K562 (cell line): ENCODE measurements around the gene KLHDC10. TPM values are rescaled to one million over a fixed set of nuclear protein-coding genes. Genes with fewer than 3 reads are reported as not detected.

Experiments used
- ATAC-seq: fragments of 200-7000 bp; cut with Tn5 transposase; 3 replicates; pipeline ENCODE4 v1.9.1; 2020; ENCODE audit warnings: moderate library complexity
- BruUV-seq: library from RNA; stranded (reverse); fragments of 400-500 nt; replicated peaks from 2 replicates; lab custom pipeline; 2021; lab: Mats Ljungman, UMichigan
- CTCF ChIA-PET: fragments of 300-600 bp; formaldehyde crosslinking; extraction: SDS; loops from one replicate; lab custom pipeline; 2021; ENCODE audit warnings: low intra/inter-chr PET ratio; lab: Yijun Ruan, JAX
- POLR2A ChIA-PET: fragments of 300-600, 350-650 bp; sonication (Branson Sonifier 250); formaldehyde crosslinking; extraction: SDS; loops from one replicate; lab custom pipeline; 2021; ENCODE audit warnings: antibody characterized with exemption, inconsistent platforms; lab: Yijun Ruan, JAX
- DNase-seq, 4 experiments: peaks; one replicate each; pipeline versions ENCODE4 v3.0.0 to v3.0.0-alpha.2; 2011 to 2018; ENCODE audit warnings: low spot score in 3 of 4, mixed read lengths in 3 of 4; ENCODE audit errors: extremely low read depth in 1 of 4
- FAIRE-seq: peaks from 2 replicates; lab custom pipeline; 2011; peaks lifted over from hg19 to GRCh38; lab: Jason Lieb, UNC
- H2AFZ ChIP-seq: 2 replicates; pipeline ENCODE4 v1.6.0; 2011; ENCODE audit warnings: low read depth, low read length, control low read depth, inconsistent platforms
- H3K27ac ChIP-seq: fragments of 200-600 bp; 3 replicates; pipeline ENCODE4 v1.8.0; 2011; ENCODE audit warnings: low read depth, mild to moderate bottlenecking, control low read depth, inconsistent platforms, low read length, moderate library complexity, mixed read lengths; ENCODE audit errors: extremely low read depth
- H3K27me3 ChIP-seq, 2 experiments: fragments of 300-600 bp in 1 of 2; 2 replicates in 1 of 2; 3 replicates in 1 of 2; pipeline versions ENCODE4 v1.6.0 to v1.8.0; 2011; ENCODE audit warnings: inconsistent platforms in 2 of 2, low read length in 2 of 2, mild to moderate bottlenecking in 1 of 2, mixed read lengths in 1 of 2, moderate library complexity in 1 of 2; ENCODE audit not compliant: control insufficient read depth in 2 of 2, insufficient read depth in 2 of 2
- H3K36me3 ChIP-seq: fragments of 300-600 bp; 3 replicates; pipeline ENCODE4 v1.8.0; 2011; ENCODE audit warnings: mild to moderate bottlenecking, low read length, inconsistent platforms; ENCODE audit not compliant: control insufficient read depth, insufficient read depth
- H3K4me1 ChIP-seq, 2 experiments: fragments of 200-600 bp in 1 of 2; replicated peaks in 1 of 2; 2 replicates in 1 of 2; 3 replicates in 1 of 2; pipeline versions ENCODE4 v1.5.1 to v1.8.0; 2011; ENCODE audit warnings: inconsistent platforms in 2 of 2, low read length in 2 of 2, mild to moderate bottlenecking in 1 of 2, mixed read lengths in 1 of 2, moderate library complexity in 1 of 2; ENCODE audit not compliant: control insufficient read depth in 2 of 2, insufficient read depth in 2 of 2
- H3K4me2 ChIP-seq: 2 replicates; pipeline ENCODE4 v1.6.1; 2011; ENCODE audit warnings: low read length, control low read depth, inconsistent platforms, mixed read lengths; ENCODE audit not compliant: insufficient read depth
- H3K4me3 ChIP-seq: fragments of 200-600 bp; sonication (generic), shearing (Covaris generic); 2 replicates; pipeline ENCODE4 v1.5.1; 2016; ENCODE audit warnings: control low read depth, inconsistent platforms
- H3K79me2 ChIP-seq: fragments of 200-600 bp; 3 replicates; pipeline ENCODE4 v1.8.0; 2011; ENCODE audit warnings: low read length, inconsistent platforms; ENCODE audit not compliant: control insufficient read depth, insufficient read depth
- H3K9ac ChIP-seq, 2 experiments: 2 replicates each; pipeline versions ENCODE4 v1.6.0 to v1.6.1; 2011; ENCODE audit warnings: low read depth in 2 of 2, low read length in 2 of 2, control low read depth in 1 of 2, inconsistent platforms in 1 of 2, mild to moderate bottlenecking in 1 of 2, mixed read lengths in 1 of 2; ENCODE audit not compliant: insufficient read depth in 1 of 2
- H3K9me1 ChIP-seq: one replicate; pipeline ENCODE4 v1.6.0; 2011; ENCODE audit warnings: inconsistent platforms, mild to moderate bottlenecking, low read length, moderate library complexity; ENCODE audit not compliant: control insufficient read depth, insufficient read depth
- H3K9me3 ChIP-seq: replicated peaks from 2 replicates; pipeline ENCODE4 v1.5.1; 2011; ENCODE audit warnings: low read depth, low read length, inconsistent platforms; ENCODE audit not compliant: control insufficient read depth, insufficient read depth
- H4K20me1 ChIP-seq: replicated peaks from 2 replicates; pipeline ENCODE4 v1.6.1; 2011; ENCODE audit warnings: low read length, inconsistent platforms, mixed read lengths; ENCODE audit not compliant: control insufficient read depth, insufficient read depth
- BDP1 ChIP-seq: IDR thresholded peaks from 3 replicates; pipeline ENCODE4 v1.6.1; 2011; ENCODE audit not compliant: insufficient read length, insufficient read depth
- C11orf30 ChIP-seq: fragments of 450-650 bp; IDR thresholded peaks from 2 replicates; pipeline ENCODE4 v1.6.1; 2016; ENCODE audit warnings: low read depth, mild to moderate bottlenecking
- CAMTA2 ChIP-seq: fragments of 250-450 bp; sonication (Bioruptor Pico); conservative IDR thresholded peaks from 2 replicates; pipeline ENCODE4 v1.5.1; 2022
- CHD4 ChIP-seq: fragments of 200-600 bp; sonication (generic); IDR thresholded peaks from 3 replicates; pipeline ENCODE4 v1.6.1; 2012; ENCODE audit warnings: low read depth, mild to moderate bottlenecking, mixed read lengths, low read length, inconsistent platforms; ENCODE audit not compliant: insufficient read depth, insufficient replicate concordance, poor library complexity, severe bottlenecking
- EP300 ChIP-seq: IDR thresholded peaks from 2 replicates; pipeline ENCODE4 v1.6.1; 2012; ENCODE audit warnings: low read length, improper control_type of control experiment
- LARP7 ChIP-seq: fragments of 450-650 bp; IDR thresholded peaks from 2 replicates; pipeline ENCODE4 v1.6.1; 2016
- LCOR ChIP-seq: sonication (generic); formaldehyde crosslinking; IDR thresholded peaks from 2 replicates; pipeline ENCODE4 v1.8.0; 2022; ENCODE audit warnings: mild to moderate bottlenecking, missing genetic modification reagents
- MTA1 ChIP-seq: fragments of 450-650 bp; IDR thresholded peaks from 2 replicates; pipeline ENCODE4 v1.6.1; 2017; ENCODE audit warnings: borderline replicate concordance
- RAD51 ChIP-seq: fragments of 450-650 bp; IDR thresholded peaks from 2 replicates; pipeline ENCODE4 v1.7.1; 2016; ENCODE audit warnings: low read depth, mild to moderate bottlenecking, borderline replicate concordance
- SMARCC2 ChIP-seq: fragments of 450-650 bp; IDR thresholded peaks from 2 replicates; pipeline ENCODE4 v1.6.1; 2017; ENCODE audit warnings: antibody characterized with exemption, moderate library complexity, mild to moderate bottlenecking, low read depth
- WGBS: fragments of 100-300 bp; shearing (Covaris generic); methylation state at CpG from one replicate; pipeline ENCODE4 v1.1.6; 2016; ENCODE audit warnings: low coverage, mixed read lengths; ENCODE audit not compliant: insufficient coverage; ENCODE audit errors: missing lambda C conversion rate; 5-methylcytosine and 5-hydroxymethylcytosine counted together
- in situ Hi-C: fragments of 300-500 bp; cut with MboI; formaldehyde crosslinking; loops from 4 replicates; pipeline ENCODE4 v1.15.0; 2018; ENCODE audit warnings: inconsistent platforms, mixed read lengths
- intact Hi-C: fragments of 100-400 bp; cut with micrococcal nuclease; formaldehyde crosslinking; loops from 2 replicates; pipeline ENCODE4 v1.14.2; 2022
- polyA plus RNA-seq, 8 experiments: library from polyadenylated mRNA; depleted of rRNA in 4 of 8; stranded (reverse) in 5 of 8; unstranded in 3 of 8; fragments of >200 nt; fragmentation: Nextera tagmentation in 2 of 8; fragmentation: Illumina TruSeq in 1 of 8; extraction: Ambion mirVana in 2 of 8; extraction: Trizol in 1 of 8; gene quantifications; 2 replicates each; pipeline versions ENCODE4 v1.2.1 to v1.2.3, GENCODE V29; 2011 to 2014; ENCODE audit warnings: inconsistent platforms in 1 of 8, missing spikeins in 1 of 8
- total RNA-seq, 7 experiments: library from RNA; depleted of rRNA in 6 of 7; stranded (reverse); fragments of >200 nt in 6 of 7; fragmentation: Illumina TruSeq in 2 of 7; extraction: Trizol in 2 of 7; gene quantifications; 2 replicates each; pipeline versions ENCODE4 v1.2.1 to v1.2.3, GENCODE V29; 2011 to 2021; ENCODE audit warnings: low replicate concordance in 1 of 7
- TF ChIP-seq, protein P1 (sequence below): fragments of 250-450 bp; sonication (Bioruptor Pico); IDR thresholded peaks from 2 replicates; pipeline ENCODE4 v1.4.0; 2020
- TF ChIP-seq, protein P2 (sequence below), 2 experiments: fragments of 450-650 bp in 1 of 2; IDR thresholded peaks; 2 replicates each; pipeline ENCODE4 v1.6.1; 2011 to 2017; ENCODE audit warnings: low read depth in 2 of 2, antibody characterized with exemption in 1 of 2, borderline replicate concordance in 1 of 2, low read length in 1 of 2, mild to moderate bottlenecking in 1 of 2, mixed read lengths in 1 of 2; ENCODE audit not compliant: control insufficient read depth in 1 of 2

KLHDC10 gene
- total and polyA plus RNA-seq, 9 of the 15 experiments (the other 6 are each of a cell fraction or from before 2014, with no cell fraction given): 9.8 to 80.5 (median 31.4) TPM

DNA sequence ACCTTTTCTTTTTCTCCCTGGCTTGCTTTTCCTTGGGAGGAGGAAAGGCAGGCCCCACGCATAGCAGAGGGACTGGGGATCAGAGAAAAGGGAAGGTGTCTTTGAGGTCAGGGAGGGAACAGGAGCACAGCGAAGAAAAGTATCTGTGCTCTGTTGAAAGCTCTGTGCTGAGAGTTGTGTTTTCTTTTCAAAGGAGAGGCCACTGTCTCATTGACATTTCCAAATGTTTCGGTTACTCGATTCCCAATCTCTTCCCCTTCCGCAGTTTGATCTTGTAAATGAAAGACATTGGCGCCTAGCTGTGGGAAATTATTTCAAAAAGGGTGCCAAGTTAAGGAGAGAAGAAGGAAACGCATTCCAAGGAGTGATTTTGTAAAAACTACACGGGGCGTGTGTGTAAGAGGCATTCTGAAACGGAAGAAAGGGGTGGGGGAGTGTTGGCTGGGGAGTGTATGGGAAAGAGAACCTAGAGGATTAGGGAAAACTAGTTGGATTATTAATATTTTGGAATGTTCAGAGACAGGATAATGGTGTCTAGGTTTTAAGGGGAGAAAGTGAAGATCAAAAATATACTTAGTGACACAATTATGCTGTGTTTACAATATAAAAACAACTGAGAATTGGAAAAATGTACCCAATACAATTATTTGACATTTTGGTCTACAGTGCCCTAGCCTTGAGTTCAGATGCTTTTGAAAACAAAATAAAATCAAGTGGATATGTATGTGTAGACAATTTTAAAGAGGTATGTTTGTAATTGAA, 708 bp downstream of the KLHDC10 start:
- peak; percentile 65 for ATAC-seq
- TF ChIP-seq CAMTA2 (CRISPR knock-in tag) (no peak), EP300 (0 out of 2 replicates have a peak, but pooled peaks have one; percentile 3), MTA1 (0 out of 2 replicates have a peak, but pooled peaks have one; percentile 19), BDP1 (no peak), RAD51 (no peak), LCOR (CRISPR knock-in tag) (no peak; the same call in 1 of the 2 replicates), C11orf30 (peak; percentile 41; the same call in 1 of the 2 replicates), SMARCC2 (0 out of 2 replicates have a peak, but pooled peaks have one; percentile 49), CHD4 (no peak), LARP7 (0 out of 2 replicates have a peak, but pooled peaks have one; percentile 39)
- TF ChIP-seq, protein P1, sequence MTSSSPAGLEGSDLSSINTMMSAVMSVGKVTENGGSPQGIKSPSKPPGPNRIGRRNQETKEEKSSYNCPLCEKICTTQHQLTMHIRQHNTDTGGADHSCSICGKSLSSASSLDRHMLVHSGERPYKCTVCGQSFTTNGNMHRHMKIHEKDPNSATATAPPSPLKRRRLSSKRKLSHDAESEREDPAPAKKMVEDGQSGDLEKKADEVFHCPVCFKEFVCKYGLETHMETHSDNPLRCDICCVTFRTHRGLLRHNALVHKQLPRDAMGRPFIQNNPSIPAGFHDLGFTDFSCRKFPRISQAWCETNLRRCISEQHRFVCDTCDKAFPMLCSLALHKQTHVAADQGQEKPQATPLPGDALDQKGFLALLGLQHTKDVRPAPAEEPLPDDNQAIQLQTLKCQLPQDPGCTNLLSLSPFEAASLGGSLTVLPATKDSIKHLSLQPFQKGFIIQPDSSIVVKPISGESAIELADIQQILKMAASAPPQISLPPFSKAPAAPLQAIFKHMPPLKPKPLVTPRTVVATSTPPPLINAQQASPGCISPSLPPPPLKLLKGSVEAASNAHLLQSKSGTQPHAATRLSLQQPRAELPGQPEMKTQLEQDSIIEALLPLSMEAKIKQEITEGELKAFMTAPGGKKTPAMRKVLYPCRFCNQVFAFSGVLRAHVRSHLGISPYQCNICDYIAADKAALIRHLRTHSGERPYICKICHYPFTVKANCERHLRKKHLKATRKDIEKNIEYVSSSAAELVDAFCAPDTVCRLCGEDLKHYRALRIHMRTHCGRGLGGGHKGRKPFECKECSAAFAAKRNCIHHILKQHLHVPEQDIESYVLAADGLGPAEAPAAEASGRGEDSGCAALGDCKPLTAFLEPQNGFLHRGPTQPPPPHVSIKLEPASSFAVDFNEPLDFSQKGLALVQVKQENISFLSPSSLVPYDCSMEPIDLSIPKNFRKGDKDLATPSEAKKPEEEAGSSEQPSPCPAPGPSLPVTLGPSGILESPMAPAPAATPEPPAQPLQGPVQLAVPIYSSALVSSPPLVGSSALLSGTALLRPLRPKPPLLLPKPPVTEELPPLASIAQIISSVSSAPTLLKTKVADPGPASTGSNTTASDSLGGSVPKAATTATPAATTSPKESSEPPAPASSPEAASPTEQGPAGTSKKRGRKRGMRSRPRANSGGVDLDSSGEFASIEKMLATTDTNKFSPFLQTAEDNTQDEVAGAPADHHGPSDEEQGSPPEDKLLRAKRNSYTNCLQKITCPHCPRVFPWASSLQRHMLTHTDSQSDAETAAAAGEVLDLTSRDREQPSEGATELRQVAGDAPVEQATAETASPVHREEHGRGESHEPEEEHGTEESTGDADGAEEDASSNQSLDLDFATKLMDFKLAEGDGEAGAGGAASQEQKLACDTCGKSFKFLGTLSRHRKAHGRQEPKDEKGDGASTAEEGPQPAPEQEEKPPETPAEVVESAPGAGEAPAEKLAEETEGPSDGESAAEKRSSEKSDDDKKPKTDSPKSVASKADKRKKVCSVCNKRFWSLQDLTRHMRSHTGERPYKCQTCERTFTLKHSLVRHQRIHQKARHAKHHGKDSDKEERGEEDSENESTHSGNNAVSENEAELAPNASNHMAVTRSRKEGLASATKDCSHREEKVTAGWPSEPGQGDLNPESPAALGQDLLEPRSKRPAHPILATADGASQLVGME (CRISPR knock-in tag): no peak
- TF ChIP-seq, protein P2, sequence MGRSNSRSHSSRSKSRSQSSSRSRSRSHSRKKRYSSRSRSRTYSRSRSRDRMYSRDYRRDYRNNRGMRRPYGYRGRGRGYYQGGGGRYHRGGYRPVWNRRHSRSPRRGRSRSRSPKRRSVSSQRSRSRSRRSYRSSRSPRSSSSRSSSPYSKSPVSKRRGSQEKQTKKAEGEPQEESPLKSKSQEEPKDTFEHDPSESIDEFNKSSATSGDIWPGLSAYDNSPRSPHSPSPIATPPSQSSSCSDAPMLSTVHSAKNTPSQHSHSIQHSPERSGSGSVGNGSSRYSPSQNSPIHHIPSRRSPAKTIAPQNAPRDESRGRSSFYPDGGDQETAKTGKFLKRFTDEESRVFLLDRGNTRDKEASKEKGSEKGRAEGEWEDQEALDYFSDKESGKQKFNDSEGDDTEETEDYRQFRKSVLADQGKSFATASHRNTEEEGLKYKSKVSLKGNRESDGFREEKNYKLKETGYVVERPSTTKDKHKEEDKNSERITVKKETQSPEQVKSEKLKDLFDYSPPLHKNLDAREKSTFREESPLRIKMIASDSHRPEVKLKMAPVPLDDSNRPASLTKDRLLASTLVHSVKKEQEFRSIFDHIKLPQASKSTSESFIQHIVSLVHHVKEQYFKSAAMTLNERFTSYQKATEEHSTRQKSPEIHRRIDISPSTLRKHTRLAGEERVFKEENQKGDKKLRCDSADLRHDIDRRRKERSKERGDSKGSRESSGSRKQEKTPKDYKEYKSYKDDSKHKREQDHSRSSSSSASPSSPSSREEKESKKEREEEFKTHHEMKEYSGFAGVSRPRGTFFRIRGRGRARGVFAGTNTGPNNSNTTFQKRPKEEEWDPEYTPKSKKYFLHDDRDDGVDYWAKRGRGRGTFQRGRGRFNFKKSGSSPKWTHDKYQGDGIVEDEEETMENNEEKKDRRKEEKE (IDR thresholded peaks at IDR 0.05; ENCODE audit: borderline replicate concordance in 1 of 2, control insufficient read depth in 1 of 2, low read depth in 2 of 2, low read length in 1 of 2): no peak

More for the DNA sequence above, 708 bp downstream of the KLHDC10 start:
- peak overlapping the region; percentile 79 for H2AFZ ChIP-seq
- peak; percentile 29 for FAIRE-seq
- H3K79me2 ChIP-seq: peaks cover 58% of the 10 kb centered on the region
- H3K27ac ChIP-seq: peak overlapping the region; percentile 74
- H3K4me3 ChIP-seq: peak overlapping the region; percentile 60
- peaks cover 11 to 22% of the 10 kb centered on the region in 2 experiments for H3K4me1 ChIP-seq
- intact Hi-C loops: loop anchor here (1.0 to 10.0 kb wide), 6 partner anchors 64 to 416 kb away; no protein-coding TSS in a partner anchor
- peak overlapping the region; percentile 86 to 92 for H3K9ac ChIP-seq
- in situ Hi-C loops: loop anchor here (5.0 kb wide), 1 partner anchor 756 kb away; no protein-coding TSS in a partner anchor
- peak in 1 of 4 experiments; percentile 54 for DNase-seq
- ChIA-PET CTCF (interaction anchor here (0.6 to 3.8 kb wide), 7 partner anchors 13 to 761 kb away, joined by 3 to 27 read pairs (median 10); no protein-coding TSS in a partner anchor), POLR2A (interaction anchor here (0.6 to 2.3 kb wide), 16 partner anchors 10 to 687 kb away, joined by 3 to 13 read pairs (median 3); partner anchors contain the start of gene TMEM209)
- H3K36me3 ChIP-seq: peaks cover 14% of the 10 kb centered on the region
- H3K27me3 ChIP-seq: no peaks in the 10 kb centered on the region
- H4K20me1 ChIP-seq: no peaks in the 10 kb centered on the region
- H3K9me3 ChIP-seq: no peaks in the 10 kb centered on the region
- H3K4me2 ChIP-seq: peak overlapping the region; percentile 97
- BruUV-seq: no TSS peak
- 0% methylated on average over 10 of the region's 10 CpGs for WGBS
- no peaks in the 10 kb centered on the region for H3K9me1 ChIP-seq
